Tongue (tissue), 2 donors: ENCODE data around the gene CHCHD5. TPM values are rescaled to one million over a fixed set of nuclear protein-coding genes. Genes with fewer than 3 reads are reported as not detected.
"Not testable (repeated sequence)": the region's sequence is repeated elsewhere in the genome, so short reads cannot be mapped to it uniquely, and the experiment has no call there.

ENCODE experiments used
- DNase-seq: peaks from one replicate; pipeline ENCODE4 v3.0.0-alpha.2; 2015
- total RNA-seq: library from RNA; depleted of rRNA; stranded (reverse); fragments of >200 nt; gene quantifications from one replicate; pipeline ENCODE4 v1.2.3, GENCODE V29; 2014

The CHCHD5 gene
- total RNA-seq, 1 donor from 2014 or later = 13.3 TPM

GRCh38 chr2:112588611-112589045 lies 4.2 kb downstream of the CHCHD5 start:
- peak; percentile 78 for DNase-seq

GRCh38 chr2:112591413-112591812 lies 7.0 kb downstream of the CHCHD5 start:
- DNase-seq = no peak

- no peak for DNase-seq
These were observed 9.3 kb downstream of the CHCHD5 start for GRCh38 chr2:112593736-112594135.

DNA sequence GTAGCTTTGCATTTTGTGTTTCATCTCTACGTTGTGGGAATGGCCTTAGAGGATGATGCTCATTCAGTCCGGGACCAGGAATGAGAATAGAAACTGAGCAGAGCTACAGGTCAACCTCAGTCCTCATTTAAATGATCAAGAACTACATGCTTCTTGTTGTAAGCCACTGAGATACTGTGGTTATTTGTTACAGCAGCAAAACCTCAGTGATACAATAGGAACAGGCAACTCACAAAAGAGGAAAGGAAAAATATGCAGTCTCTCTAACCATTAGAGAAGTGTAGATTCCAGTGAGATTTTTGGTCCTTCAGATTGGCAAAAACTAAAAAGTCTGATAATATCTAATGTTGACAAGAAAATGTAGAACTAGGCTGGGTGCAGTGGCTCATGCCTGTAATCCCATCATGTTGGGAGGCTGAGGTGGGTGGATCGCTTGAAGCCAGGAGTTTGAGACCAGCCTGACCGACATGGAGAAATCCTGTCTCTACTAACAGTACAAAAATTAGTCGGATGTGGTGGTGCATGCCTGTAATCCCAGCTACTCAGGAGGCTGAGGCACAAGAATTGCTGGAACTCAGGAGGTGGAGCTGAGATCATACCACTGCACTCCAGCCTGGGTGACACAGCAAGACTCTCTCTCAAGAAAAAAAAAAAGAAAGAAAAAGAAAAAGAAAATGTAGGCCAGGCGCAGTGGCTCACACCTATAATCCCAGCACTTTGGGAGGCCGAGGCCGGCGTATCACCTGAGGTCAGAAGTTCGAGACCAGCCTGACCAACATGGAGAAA lies 13.3 kb downstream of the CHCHD5 start:
- no peak for DNase-seq

DNA sequence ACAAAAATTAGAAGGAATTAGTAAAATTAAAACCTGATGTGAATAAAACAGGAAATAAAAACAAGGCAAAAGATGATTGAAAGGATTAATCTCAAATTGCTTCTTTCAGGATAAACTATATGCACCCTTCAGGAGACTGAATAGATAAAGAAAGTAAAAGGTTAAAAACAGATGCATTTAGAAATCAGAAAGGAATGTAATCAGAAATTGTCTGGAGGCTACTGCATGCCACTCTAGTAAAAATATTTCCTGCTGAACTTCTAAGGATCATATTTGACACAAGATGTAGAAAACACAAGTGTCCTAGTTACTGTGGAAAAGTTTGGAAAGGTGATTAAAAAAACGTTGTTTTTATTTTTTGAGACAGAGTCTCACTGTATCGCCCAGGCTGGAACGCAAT lies 16.2 kb downstream of the CHCHD5 start:
- DNase-seq = no peak

DNA sequence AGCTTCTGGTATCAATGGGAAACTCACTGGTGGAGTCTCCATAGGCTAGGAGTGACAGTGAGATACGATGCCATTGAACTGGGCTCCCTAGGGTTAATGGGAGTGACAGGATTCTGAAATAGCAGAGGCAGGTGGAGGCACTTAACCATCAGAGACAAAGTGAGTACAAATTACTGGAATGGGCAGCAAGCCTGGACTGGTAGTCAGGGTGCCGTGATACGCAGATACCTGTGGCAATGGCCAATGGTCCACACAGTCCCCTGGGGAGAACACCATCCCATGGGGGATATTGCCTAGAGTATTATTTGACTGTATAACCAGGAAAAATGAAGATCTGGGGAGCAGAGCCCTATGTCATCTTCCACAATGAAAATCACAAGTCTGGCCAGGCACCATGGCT lies 17.3 kb downstream of the CHCHD5 start:
- DNase-seq = no peak

DNA sequence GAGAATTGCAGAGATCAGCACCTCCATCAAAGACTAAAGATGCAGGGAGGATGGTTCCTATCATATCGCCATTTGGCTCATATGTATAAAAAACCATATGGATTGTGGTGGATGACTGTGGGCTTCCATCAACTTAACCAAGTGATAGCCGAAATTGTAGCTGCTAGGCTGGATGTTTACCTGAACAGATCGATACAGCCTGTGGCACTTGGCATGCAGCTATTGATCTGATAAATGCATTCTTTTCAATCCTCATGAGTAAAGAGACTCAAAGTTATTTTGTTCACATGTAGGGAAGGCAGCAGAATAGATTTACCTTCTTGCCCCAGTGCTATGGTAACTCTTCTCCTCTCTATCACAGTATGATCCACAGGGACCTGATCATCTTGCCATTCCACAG lies 18.5 kb downstream of the CHCHD5 start:
- no peak for DNase-seq

GRCh38 chr2:112603731-112604130 lies 19.3 kb downstream of the CHCHD5 start:
- no peak for DNase-seq

DNA sequence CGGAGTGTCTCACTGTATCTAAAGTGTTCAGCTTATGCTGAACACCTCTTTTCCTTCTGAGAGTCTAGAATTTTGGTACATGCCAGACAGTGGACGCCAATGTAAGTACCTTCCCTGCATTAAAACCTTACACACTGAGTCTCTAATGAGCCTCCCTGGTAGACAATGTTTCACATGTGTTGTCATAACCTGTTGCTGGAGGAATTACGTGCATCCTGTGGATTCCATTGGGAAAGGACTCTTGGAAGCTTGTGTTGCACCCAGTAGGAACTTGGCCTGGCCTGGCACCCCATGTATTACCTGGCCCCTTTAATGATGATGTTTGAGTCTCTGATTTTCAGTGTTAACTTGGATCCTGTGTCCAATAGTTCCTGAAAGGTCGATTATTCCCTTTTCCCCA lies 20.5 kb downstream of the CHCHD5 start:
- no peak for DNase-seq

DNA sequence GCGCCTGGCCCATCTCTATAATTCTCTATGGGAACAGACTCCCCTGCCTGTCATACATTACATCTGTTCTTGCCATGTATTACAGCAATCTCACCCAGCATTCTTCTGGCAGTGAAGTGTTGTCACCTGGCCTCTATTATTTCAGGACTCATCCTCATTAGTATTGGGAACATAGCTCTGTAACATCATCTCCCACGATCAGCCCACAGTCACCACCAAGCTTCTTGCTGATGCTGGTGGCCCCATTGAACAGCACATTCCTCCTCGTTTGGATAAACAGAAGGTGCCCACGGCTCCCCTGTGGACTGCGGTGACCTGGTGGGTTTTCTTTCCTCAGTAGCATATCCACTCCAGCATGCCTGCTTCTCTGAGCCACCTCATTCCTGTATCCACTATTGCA lies 21.5 kb downstream of the CHCHD5 start:
- DNase-seq = no peak

GRCh38 chr2:112606547-112606946 lies 22.1 kb downstream of the CHCHD5 start:
- DNase-seq = no peak

GRCh38 chr2:112607680-112608438 lies 23.4 kb downstream of the CHCHD5 start:
- DNase-seq = no peak

- not testable (repeated sequence) for DNase-seq
These were observed 24.9 kb downstream of the CHCHD5 start for GRCh38 chr2:112609320-112609719.

GRCh38 chr2:112612283-112612682 lies 27.9 kb downstream of the CHCHD5 start:
- not testable (repeated sequence) for DNase-seq

GRCh38 chr2:112614201-112614840 lies 29.9 kb downstream of the CHCHD5 start:
- DNase-seq = no peak

GRCh38 chr2:112615051-112615450 lies 30.6 kb downstream of the CHCHD5 start:
- no peak for DNase-seq

DNA sequence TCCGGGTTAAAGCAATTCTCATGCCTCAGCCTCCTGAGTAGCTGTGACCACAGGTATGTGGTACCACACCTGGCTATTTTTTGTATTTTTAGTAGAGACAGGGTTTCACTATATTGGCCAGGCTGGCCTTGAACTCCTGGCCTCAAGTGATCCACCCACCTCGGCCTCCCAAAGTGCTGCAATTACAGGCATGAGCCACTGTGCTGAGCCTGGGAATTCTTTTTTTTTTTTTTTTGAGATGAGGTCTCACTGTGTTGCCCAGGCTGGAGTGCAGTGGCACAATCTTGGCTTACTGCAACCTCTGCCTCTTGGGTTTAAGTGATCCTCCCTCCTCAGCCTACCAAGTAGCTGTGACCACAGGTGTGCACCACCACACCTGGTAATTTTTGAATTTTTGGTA lies 31.4 kb downstream of the CHCHD5 start:
- not testable (repeated sequence) for DNase-seq

GRCh38 chr2:112618383-112618782 lies 34.0 kb downstream of the CHCHD5 start:
- DNase-seq = no peak

DNA sequence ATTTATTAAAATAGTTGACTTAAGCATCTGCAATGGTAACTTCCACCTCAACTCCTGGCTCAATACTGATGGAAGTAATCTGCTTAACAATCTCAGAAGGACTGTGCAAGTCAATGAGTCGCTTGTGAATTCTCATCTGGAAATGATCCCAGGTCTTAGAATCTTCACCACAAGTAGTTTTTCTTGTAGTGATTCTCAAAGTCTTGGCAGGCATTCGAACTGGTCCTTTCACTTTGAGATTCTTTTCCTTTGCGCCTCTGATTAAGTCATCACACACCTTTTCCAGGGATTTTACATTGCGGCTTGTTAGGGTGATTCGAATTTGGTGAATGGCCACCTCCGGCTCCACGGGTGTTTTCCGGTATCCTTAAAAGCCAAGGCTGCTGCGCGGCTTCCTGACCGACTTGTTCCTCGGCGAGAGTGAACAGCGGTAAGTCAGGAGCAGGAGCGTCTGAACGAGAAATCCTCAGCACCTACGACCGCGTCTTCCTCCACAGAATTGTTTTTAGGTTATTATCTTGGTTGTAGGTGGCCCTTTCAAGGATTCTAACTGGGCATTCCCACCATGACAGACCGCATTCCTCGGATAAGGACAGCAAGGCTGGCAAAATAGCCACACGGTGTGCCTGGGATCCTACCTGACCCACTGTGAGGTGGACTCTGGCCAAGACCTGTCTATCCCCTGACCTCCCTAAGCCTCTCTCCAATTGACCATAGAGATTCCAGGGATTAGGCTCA lies 37.5 kb downstream of the CHCHD5 start:
- DNase-seq = no peak

DNA sequence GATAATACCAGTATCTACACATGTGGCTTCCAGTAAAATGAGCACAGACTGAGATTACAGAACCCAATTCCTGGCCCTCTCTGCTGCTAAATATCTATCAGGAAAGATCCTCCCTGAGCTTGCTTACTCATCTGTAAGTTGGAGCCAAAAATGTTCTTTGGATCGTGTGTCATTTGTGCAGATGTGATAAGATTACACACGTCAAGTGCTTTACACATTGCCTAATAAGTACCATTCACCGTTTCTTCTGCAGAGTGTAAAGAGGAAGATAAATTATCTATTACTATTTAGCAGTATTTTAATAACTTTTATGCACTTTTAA lies 38.1 kb downstream of the CHCHD5 start:
- no peak for DNase-seq

DNA sequence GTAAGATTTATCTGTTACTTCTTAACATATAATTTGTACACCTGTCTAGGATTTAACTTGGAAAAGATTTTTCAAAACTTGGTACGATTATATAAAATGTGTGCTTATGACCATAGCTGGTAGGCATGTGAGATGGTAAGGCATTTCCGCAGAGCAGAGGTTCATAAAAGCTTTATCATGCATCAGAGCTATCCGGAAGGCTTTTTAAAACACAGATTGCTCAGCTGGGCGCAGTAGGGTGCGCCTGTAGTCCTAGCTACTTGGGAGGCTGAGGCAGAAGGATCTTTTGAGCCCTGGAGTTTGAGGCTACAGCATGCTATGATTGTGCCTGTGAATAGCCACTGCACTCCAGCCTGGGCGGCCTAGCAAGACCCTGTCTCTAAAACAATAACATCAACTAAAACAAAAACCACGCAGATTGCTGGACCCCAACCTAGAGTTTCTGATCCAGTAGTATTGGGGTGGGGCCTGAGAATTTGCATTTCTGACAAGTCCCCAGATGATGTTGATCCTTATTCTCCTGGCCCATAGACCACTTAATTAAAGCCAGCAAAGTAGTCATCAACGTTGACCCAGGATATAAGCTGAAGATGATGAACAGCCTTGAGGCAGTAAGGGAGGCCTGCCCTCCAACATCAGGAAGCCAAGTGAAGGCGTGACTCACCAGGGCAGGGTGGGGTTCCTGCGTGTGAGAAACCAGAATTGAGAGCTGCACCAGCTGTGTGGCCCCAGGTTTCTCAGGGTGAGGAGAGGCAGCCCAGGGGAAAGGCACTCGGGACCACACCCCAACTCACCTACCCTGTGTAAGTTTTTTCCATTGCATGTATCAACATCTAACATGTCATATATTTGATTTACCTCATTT lies 39.7 kb downstream of the CHCHD5 start:
- DNase-seq = no peak
